NCI-H2171 (cell line): ENCODE measurements around the gene SMU1.
"Not testable (repeated sequence)": the region's sequence is repeated elsewhere in the genome, so short reads cannot be mapped to it uniquely, and the experiment has no call there.

ENCODE experiments used
- DNase-seq: peaks from one replicate; lab custom pipeline; 2025; lab: John Stamatoyannopoulos, UW

SMU1 gene

GRCh38 chr9:33013962-33014664 is 62.4 kb downstream of the SMU1 start:
- DNase-seq: no peak

- no peak for DNase-seq
Observed at GRCh38 chr9:33012328-33013069, 64.0 kb downstream of the SMU1 start.

- no peak for DNase-seq
Observed at GRCh38 chr9:33011831-33012230, 64.6 kb downstream of the SMU1 start.

- DNase-seq: no peak
Observed at GRCh38 chr9:33007755-33008154, 68.7 kb downstream of the SMU1 start.

GRCh38 chr9:33005335-33005734 is 71.1 kb downstream of the SMU1 start:
- DNase-seq: not testable (repeated sequence)

- not testable (repeated sequence) for DNase-seq
Observed at GRCh38 chr9:33000682-33001055, 75.8 kb downstream of the SMU1 start.

GRCh38 chr9:32992595-32993238 is 83.8 kb downstream of the SMU1 start:
- DNase-seq: no peak

GRCh38 chr9:32991897-32992594 is 84.4 kb downstream of the SMU1 start:
- no peak for DNase-seq
